ENCODE data around the gene GIPC2. TPM values are rescaled to one million over a fixed set of nuclear protein-coding genes. Genes with fewer than 3 reads are reported as not detected.
"Not testable (repeated sequence)": the region's sequence is repeated elsewhere in the genome, so short reads cannot be mapped to it uniquely, and the experiment has no call there.

The GIPC2 gene
- polyA plus RNA-seq, 4 donors = 1.2 to 18.7 (median 15.4) TPM

DNA sequence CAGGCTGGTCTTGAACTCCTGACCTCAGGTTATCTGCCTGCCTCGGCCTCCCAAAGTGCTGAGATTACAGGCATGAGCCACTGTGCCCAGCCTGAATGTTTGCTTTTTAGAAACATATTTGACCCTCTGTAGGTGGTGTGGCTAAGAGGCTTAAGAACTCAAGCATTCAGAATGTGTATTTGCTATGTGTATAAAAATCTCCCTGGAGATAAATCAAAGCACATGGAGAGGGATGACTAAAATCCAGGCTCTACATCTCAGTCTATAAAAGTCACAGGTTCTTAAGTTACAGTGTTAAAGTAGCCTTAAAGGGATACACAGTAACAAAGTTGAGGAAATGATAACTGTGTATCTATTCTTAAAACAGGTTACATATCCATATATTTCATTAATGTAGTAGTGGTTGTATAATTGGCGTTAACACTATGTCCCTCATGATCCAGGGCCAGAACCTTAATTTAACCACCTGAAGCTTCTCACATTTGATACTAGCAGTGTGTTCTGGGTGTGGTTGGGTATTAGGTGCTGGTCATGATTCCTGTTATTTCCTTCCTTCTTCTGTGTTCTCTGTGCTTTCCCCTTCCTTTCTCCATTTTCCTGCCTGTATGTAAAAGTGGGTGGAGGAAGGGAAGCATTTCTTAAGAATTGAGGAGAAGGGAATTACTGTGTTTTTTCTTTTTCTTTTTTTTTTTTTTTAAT, 16.2 kb downstream of the GIPC2 start:
- DNase-seq (ENCODE audit: low read depth in 4 of 4, low spot score in 3 of 4) = no peak

DNA sequence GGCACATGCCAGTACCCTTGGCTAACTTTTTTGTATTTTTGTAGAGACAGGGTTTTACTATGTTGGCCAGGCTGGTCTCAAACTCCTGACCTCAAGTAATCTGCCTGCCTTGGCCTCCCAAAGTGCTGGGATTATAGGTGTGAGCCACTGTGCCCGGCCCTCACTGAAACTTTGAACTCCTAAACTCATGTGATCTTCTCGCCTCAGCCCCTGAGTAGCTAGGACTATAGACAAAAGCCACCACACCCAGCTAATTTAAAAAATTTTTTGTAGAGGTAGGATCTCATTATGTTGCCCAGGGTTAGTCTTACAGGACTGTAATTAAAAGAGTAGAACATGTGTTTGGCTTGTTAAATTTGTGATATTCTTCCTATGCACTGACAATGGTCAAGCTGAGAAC, 19.1 kb downstream of the GIPC2 start:
- DNase-seq (ENCODE audit: low read depth in 4 of 4, low spot score in 3 of 4) = not testable (repeated sequence)

DNA sequence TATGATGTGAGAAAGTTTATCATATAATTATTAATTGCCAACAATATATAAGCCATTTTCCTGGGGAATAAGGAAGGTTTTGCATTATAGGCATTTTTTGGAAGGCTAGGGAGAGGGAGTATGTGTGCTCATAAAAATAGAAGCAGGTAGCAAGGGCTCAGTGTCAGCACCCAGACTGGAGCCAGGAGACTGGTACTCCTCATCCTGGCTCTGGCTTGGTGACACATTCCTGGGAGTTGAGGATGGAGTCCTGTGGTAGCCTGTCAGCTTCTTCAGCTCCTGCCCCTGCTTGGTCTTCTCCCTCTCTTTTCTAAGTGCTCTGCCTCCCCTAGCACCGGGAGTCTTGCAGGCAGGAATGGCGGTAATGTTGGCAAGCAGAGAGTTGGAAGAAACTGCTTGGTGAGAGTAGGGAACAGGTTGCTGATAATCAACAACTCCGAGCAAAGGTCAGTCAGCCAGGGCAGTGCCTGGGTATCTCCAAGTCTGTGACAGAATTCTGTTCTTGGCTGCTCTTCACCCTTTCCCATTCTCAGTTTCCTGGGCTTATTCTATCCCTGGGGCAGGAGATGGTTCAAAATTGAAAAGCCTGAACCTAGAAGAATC, 23.0 kb downstream of the GIPC2 start:
- no peak for DNase-seq (ENCODE audit: low read depth in 4 of 4, low spot score in 3 of 4)

DNA sequence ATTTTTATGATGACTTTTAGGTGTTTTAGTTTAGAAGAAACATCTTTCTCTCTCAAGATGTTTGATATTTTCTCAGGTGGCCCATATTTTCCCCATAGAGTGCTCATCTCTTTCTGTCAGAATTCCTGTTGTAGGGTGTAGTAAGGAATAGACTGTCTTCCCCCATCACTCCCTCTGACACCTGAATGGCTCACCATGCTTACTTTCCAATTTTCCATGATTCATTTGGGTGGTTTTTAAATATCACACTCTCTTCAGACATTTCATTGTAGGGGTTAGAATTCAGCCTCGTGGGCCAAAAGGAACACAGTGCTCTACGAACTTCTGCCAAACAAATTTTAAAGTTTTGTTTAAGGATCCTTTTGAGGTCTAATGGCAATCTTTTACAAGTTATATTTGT, 24.0 kb downstream of the GIPC2 start:
- no peak for DNase-seq (ENCODE audit: low read depth in 4 of 4, low spot score in 3 of 4)

DNA sequence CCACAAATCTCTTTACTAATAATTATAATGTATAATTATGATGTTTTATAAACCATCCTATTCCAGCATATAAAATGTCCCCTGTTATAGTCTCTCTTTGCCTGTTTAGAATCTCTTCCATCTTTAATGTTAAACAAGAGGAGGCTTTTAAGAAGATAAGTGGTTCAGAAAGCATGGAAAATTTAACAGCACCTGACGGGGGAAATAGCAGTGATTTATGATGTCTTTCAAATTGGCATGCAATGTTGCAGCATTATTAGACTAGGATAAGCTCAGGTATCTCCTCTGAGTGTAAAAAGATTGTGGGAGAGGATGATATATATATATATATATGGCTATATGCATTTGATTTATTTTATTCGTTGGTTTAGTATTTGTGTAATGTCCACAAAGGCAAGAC, 24.4 kb downstream of the GIPC2 start:
- no peak for DNase-seq (ENCODE audit: low read depth in 4 of 4, low spot score in 3 of 4)

DNA sequence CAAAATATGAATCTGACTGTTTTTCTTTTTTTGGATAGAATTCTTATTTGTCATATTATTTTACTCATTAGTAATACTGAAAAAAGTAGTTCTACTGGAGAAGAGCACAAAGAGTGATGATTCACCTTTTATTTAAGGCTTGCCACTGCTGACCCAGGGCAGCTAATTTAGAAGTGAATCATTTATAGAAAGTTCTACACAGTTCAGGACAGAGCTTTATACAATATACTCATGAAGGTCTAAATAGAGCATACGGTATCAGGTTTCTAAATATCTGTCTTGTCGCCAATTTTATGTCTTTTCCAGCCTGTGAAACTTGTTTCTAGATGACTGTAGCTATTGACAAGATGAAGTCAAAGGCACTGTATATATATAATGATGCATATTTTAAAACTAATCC, 25.0 kb downstream of the GIPC2 start:
- no peak for DNase-seq (ENCODE audit: low read depth in 4 of 4, low spot score in 3 of 4)

DNA sequence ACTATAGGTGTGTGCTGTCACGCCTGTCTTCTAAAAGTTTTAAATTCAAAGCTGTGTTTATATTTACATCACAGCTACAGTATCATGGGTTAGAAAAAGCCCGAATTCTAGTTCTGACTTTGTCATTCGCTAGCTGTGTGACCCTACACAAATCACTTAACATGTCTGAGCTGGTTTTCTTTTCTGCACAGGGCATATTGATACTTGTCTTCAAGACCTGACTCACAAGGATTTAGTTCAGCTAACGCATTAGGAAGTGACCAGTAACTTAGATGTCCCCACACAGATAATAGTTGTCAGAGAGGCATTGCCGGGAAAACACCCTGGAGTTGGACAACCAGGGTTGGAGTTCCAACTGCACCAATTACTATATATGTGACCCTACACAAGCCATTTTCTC, 25.9 kb downstream of the GIPC2 start:
- DNase-seq (ENCODE audit: low read depth in 4 of 4, low spot score in 3 of 4) = no peak

DNA sequence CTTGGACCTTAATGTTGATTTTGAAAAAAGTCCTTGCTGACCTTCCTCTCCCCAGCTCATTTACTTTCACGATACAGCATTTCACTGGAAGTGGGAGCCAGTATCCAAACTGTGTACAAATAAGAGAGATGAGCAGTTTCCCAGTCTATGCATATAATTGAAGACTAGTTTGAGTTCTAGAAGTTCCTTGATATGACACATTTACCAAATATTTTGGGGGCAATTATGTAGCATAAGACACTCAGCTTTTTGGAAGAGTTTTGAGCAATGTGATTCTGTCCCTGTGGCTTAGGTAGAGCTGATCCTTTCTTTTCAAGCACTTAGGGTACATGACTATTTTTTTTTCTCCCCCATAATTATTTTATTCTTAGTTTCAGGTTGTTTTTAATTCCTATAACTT, 26.4 kb downstream of the GIPC2 start:
- no peak for DNase-seq (ENCODE audit: low read depth in 4 of 4, low spot score in 3 of 4)

DNA sequence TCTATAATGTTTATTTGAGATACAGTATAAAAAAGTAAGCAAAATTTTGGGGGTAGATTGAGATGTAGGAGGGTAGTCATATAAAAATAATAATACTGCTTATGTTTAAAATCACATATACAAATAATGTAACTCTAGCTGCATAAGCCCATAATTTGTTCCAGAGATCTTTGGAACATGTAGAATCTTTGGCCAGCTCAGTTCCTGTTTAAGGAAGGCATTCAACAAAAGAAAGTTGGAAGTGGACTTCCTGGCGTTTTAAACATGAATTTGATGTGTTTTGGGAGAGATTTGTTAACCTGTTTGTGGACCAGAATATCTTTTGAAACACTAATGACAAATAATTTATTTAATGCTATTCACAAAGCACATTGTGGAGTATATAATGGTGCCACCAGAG, 27.7 kb downstream of the GIPC2 start:
- DNase-seq (ENCODE audit: low read depth in 4 of 4, low spot score in 3 of 4) = no peak

DNA sequence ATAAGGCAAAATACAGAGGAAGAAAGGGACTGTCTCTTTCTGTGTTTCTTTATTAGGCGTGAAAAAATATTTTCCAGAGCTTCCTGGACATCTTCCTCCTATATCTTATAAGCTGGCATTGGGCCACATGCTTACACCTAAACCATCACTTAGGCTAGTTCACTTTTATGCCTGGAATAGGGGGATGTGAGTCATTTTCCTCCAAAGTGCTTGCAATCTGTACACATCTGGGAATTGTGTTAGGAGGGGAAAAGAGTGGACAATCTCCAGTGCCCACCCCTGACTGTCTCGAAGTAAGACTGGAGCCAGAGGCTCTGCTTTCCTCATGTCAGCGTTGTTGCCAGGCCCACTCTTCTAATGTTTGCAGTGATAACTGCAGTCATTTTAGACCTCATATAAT, 29.9 kb downstream of the GIPC2 start:
- no peak for DNase-seq (ENCODE audit: low read depth in 4 of 4, low spot score in 3 of 4)

DNA sequence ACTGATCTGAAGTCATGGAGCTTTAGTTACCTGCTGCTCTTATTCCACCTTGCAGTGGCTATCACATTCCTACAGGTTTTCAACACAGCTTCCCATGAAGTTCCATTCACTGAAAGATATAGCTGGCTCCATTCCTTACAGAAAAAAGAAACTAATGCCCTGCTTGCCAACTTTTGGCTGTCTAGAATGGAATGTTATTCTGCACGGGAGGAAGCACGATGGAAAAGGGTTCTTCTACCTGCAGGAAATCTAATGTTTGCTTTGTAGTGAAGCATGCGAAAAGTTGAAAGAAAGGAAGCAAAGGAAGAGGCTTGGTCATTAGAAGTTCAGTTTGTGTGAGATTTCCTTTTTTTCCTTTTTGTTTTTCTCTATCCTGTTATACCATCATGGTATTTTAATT, 32.6 kb downstream of the GIPC2 start:
- no peak for DNase-seq (ENCODE audit: low read depth in 4 of 4, low spot score in 3 of 4)

DNA sequence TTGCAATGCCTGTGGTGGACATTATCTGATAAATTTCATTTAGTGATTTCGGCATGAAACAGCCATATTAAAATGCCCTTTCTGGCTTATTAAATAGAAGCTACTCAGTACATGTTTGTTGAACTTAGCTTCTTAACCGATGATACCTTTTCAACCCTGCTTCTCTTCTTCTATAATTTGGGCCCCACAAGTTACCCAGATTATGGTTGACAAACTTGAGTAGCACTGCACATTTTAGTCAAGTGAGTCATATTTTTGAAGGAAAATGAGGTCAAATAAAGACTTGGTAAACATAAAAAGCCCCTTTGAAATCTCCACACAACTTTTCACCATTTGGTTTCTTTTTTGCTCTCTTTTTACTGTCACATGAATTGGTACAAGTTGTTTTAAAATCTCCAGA, 33.8 kb downstream of the GIPC2 start:
- no peak for DNase-seq (ENCODE audit: low read depth in 4 of 4, low spot score in 3 of 4)

DNA sequence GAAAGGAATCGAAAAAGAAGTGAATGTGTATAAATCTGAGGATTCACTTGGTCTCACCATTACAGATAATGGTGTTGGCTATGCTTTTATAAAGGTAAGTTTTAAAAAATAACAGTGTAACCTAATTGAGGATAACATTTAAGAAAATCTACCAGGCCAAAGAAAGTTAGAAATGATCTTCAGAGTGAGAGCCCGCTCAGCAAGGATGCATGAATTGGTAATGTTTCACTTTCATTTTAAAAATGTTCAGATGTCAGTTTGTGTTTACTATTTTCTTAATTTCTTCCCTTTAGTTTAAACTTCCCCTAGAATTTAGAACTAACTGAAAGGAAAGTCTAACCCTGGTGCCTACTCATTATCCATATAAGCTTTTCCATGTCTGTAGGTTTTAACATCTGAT, 35.0 kb downstream of the GIPC2 start:
- no peak for DNase-seq (ENCODE audit: low read depth in 4 of 4, low spot score in 3 of 4)

DNA sequence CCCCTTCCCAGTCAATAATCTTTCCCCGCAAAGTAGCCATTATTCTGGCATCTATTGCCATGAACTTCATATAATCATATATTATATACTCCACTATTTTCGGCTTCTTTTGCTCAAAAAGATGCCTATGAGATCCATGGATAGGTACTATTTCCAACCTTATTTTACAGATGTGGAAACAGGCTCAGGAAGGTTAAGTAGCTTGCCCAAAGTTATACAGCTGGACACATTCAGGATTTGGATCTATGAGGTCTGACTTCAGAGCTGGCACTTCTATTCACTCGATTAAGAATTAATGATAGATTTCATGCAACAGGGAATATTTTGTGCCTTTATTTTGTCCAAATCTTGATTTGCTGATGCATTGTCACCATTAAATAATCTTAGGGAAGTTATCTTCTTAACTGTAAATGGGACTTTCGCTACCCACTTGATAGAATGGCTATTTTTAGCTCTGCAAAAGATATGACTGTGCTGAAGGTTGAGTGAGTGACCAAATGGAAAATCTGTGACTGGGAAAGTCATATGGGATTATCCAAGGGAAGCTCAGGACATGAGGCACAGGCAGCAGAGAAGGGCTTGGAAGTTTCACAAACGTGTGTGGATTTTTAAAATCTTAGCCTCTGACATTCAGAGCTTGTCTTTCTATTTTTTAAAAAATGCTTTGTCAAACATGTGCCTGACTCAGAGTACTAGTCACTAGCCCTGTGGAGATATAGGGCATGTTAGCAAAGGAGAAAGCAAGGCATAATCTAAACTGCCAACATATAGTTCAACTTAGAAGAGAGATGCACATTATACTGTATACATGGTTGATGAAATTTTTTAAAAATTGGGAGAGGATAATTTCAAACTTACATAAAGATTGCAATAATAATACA, 36.5 kb downstream of the GIPC2 start:
- DNase-seq (ENCODE audit: low read depth in 4 of 4, low spot score in 3 of 4) = no peak

DNA sequence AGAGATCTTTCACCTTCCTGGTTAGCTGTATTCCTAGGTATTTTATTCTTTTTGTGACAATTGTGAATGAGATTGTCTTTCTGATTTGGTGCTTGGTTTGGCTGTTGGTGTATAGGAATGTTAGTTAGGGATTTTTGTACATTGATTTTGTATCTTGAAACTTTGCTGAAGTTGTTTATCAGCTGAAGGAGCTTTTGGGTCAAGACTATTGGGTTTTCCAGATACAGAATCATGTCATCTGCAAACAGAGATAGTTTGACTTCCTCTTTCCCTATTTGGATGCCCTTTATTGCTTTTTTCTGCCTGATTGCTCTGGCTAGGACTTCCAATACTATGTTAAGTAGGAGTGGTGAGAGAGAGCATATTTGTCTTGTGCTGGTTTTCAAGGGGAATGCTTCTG, 38.9 kb downstream of the GIPC2 start:
- DNase-seq (ENCODE audit: low read depth in 4 of 4, low spot score in 3 of 4) = not testable (repeated sequence)

DNA sequence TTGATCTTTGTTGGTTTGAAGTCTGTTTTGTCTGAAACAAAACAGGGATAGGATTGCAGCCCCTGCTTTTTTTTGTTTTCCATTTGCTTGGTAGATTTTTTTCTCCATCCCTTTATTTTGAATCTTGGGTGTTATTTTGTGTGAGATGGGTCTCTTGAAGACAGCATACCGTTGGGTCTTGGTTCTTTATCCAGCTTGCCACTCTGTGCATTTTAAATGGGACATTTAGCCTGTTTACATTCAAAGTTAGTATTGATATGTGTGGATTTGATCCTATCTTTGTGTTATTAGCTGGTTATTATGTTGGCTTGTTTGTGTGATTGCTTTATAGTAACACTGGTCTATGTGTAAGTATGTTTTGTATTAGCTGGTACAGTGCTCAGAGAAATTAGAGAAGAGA, 40.9 kb downstream of the GIPC2 start:
- DNase-seq (ENCODE audit: low read depth in 4 of 4, low spot score in 3 of 4) = no peak

DNA sequence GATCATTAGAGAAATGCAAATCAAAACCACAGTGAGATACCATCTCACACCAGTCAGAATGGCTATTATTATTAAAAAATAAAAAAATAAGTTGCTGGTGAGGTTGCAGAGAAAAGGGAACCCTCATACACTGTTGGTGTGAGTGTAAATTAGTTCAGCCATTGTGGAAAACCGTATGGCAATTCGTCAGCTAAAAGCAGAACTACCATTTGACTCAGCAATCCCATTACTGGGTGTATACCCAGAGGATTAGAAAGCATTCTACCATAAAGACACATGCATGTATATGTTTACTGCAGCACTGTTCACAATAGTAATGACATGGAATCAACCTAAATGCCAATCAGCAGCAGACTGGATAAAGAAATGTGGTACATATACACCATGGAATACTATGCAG, 42.2 kb downstream of the GIPC2 start:
- DNase-seq (ENCODE audit: low read depth in 4 of 4, low spot score in 3 of 4) = no peak

DNA sequence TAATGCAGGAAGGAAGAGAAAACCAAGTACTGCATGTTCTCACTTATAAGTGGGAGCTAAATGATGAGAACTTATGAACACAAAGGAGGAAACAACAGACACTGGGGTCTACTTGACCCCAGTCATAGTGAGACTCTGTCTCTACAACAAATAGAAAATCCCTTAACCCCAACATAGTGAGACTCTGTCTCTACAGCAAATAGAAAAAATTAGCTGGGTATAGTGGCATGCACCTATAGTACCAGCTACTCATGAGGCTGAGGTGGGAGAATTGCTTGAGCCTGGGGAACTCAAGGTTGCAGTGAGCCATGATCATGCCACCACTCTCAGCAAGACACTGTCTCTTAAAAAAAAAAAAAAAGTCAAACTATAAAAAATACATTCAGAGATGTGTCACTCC, 42.7 kb downstream of the GIPC2 start:
- DNase-seq (ENCODE audit: low read depth in 4 of 4, low spot score in 3 of 4) = no peak

DNA sequence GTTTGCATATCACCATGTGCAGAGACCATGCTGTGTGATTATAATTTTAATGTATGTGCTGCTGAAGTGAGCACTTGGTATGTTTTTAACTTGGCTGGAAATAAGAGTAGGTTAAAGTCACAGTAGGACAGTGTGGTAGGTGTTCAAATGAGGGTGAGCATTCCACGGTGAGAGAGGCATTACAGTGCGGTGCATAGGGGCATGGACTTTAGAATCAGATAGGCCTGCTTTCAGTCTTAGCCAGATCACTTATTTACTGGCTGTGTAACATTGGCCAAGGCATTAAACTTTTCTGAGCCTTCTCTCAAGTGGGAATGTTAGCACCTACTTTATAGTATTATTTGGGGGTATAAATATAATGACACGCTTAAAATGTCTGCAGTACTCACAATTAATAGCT, 43.2 kb downstream of the GIPC2 start:
- DNase-seq (ENCODE audit: low read depth in 4 of 4, low spot score in 3 of 4) = no peak

DNA sequence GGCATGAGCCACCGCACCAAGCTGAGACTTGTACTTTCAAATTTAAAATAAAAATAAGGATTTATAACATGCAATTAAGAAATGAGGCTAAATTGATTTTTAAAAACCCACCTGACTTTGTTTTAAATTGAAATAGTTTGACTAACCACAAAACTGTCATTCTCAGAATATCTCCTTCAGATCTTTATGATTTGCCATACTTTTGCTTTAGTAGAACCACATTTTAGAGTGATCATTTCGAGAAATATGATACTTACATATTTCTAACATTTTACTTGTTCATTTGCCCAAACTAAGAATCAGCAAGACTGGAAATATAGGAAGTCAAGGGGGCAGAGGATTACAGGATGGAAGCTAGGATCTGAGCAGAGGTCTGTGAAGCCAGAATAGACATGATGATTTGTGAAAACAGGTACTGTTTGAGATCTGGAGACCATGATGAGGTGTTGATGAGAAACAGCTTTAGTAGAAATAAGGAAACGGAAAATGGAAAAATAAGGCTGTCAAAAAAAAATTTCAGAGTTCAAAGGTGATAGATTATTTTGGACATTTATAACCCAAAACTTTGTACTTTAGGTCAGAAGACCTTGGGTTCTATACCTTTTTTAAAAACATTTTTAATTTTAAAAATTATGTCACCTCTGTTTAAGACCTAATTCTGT, 44.8 kb downstream of the GIPC2 start:
- DNase-seq (ENCODE audit: low read depth in 4 of 4, low spot score in 3 of 4) = no peak

DNA sequence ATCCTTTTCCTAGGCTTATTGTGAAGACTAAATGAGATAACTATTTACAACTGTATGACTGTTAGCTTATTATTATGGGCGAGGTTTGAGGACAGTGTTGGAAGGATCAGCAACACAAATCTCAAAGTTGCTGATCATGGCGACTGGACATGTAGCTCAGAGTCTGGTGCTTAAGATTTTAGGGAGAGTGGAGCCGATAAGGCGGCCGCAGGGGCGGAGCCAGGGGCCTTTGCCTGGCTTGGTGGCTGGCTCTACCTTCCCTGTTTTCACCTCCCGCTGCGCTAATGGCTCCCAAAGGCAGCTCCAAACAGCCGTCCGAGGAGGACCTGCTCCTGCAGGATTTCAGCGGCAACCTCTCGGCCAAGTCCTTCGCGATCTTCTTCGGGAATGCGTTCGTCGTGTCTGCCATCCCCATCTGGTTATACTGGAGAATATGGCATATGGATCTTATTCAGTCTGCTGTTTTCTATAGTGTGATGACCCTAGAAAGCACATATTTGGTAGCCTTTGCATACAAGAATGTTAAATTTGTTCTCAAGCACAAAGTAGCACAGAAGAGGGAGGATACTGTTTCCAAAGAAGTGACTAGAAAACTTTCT, 45.5 kb downstream of the GIPC2 start:
- DNase-seq (ENCODE audit: low read depth in 4 of 4, low spot score in 3 of 4) = no peak
